ENCODE results near the gene TLE1. TPM values are rescaled to one million over a fixed set of nuclear protein-coding genes. Genes with fewer than 3 reads are reported as not detected.
"Not testable (repeated sequence)": the region's sequence is repeated elsewhere in the genome, so short reads cannot be mapped to it uniquely, and the experiment has no call there.

Gene TLE1
- total RNA-seq, 1 experiment from 2014 or later: 17.3 TPM

DNA sequence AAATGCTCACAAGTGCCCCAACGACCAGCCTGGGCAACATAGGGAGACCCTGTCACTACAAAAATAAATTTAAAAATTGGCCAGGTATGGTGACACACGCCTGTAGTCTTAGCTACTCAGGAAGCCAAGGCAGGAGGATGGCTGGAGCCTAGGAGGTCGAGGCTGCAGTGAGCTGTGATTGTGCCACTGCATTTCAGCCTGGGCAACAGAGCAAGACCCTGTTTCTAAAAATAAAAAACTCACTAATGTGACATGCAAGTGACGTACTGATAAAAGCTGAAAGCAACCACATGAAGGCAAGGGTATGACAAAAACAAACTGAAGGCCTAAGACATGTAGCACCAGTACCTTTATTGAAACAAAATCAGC is 81.1 kb downstream of the TLE1 start:
- CTCF ChIA-PET: no interaction called here
- Histone ChIP-seq H2AFZ (ENCODE audit: low read depth, low read length, poor library complexity, severe bottlenecking) (no peak overlapping the region), H3K4me2 (ENCODE audit: low read length) (no peak overlapping the region), H3K79me2 (ENCODE audit: insufficient read depth, low read length) (no peaks in the 10 kb centered on the region), H3K27me3 (ENCODE audit: insufficient read depth, low read length) (no peaks in the 10 kb centered on the region), H4K20me1 (ENCODE audit: insufficient read depth) (no peaks in the 10 kb centered on the region), H3K9me2 (ENCODE audit: insufficient read depth) (no peaks in the 10 kb centered on the region), H3K9ac (ENCODE audit: low read length) (no peak overlapping the region), H3K9me3 (ENCODE audit: control insufficient read depth in 1 of 2, insufficient read depth in 1 of 2, low read depth in 1 of 2, low read length in 2 of 2) (no peaks in the 10 kb centered on the region), H3K27ac (ENCODE audit: low read depth, low read length) (no peak overlapping the region), H3K36me3 (ENCODE audit: control insufficient read depth in 1 of 2, insufficient read depth in 2 of 2, low read length in 2 of 2) (no peaks in the 10 kb centered on the region; a peak in 1 of 4 replicates), H3K4me1 (ENCODE audit: control insufficient read depth in 1 of 2, insufficient read depth in 2 of 2, low read length in 2 of 2) (0 out of 4 replicates have a peak, but pooled peaks cover 0 to 4% of the 10 kb centered on the region in 2 experiments), H3K4me3 (replicated peaks in 1 of 2; ENCODE audit: low read depth in 1 of 2, low read length in 2 of 2) (no peak overlapping the region)
- ATAC-seq (no peak), DNase-seq (ENCODE audit: low read depth, low spot score) (no peak)
- no TSS peak for BruUV-seq (replicated peaks)
- TF ChIP-seq EZH2phosphoT487 (IDR thresholded peaks at IDR 0.05; ENCODE audit: borderline replicate concordance): no peak
- no peak for TF ChIP-seq ZFX (IDR thresholded peaks at IDR 0.05)
- TF ChIP-seq POLR2AphosphoS5 (IDR thresholded peaks at IDR 0.05; ENCODE audit: low read depth, low read length): no peak
- TF ChIP-seq SIN3A (IDR thresholded peaks at IDR 0.05; ENCODE audit: low read depth): no peak
- TF ChIP-seq JUND (IDR thresholded peaks at IDR 0.05): no peak
- no peak for TF ChIP-seq RAD21 (IDR thresholded peaks at IDR 0.05; ENCODE audit: low read depth)
- no peak for TF ChIP-seq EGR1 (IDR thresholded peaks at IDR 0.05; ENCODE audit: low read depth)
- no peak for TF ChIP-seq YY1 (IDR thresholded peaks at IDR 0.05; ENCODE audit: extremely low read depth, insufficient replicate concordance, low read depth, low read length)
- intact Hi-C loops (cut with micrococcal nuclease): no loop called here
- POLR2A ChIA-PET: no interaction called here
- RAD21 ChIA-PET (ENCODE audit: low non-redundant PET in 1 of 2, low total read pairs in 2 of 2, uncharacterized antibody in 2 of 2, unreplicated experiment in 2 of 2): no interaction called here

GRCh38 chr9:81607593-81608288 is 81.6 kb downstream of the TLE1 start:
- Histone ChIP-seq H3K27ac (ENCODE audit: low read depth, low read length) (no peak overlapping the region), H3K9me3 (ENCODE audit: control insufficient read depth in 1 of 2, insufficient read depth in 1 of 2, low read depth in 1 of 2, low read length in 2 of 2) (no peaks in the 10 kb centered on the region), H3K4me2 (ENCODE audit: low read length) (no peak overlapping the region), H3K9me2 (ENCODE audit: insufficient read depth) (no peaks in the 10 kb centered on the region), H2AFZ (ENCODE audit: low read depth, low read length, poor library complexity, severe bottlenecking) (no peak overlapping the region), H3K36me3 (ENCODE audit: control insufficient read depth in 1 of 2, insufficient read depth in 2 of 2, low read length in 2 of 2) (no peaks in the 10 kb centered on the region; a peak in 1 of 4 replicates), H3K4me1 (ENCODE audit: control insufficient read depth in 1 of 2, insufficient read depth in 2 of 2, low read length in 2 of 2) (0 out of 4 replicates have a peak, but pooled peaks cover 0 to 4% of the 10 kb centered on the region in 2 experiments), H3K4me3 (replicated peaks in 1 of 2; ENCODE audit: low read depth in 1 of 2, low read length in 2 of 2) (no peak overlapping the region), H4K20me1 (ENCODE audit: insufficient read depth) (no peaks in the 10 kb centered on the region), H3K9ac (ENCODE audit: low read length) (no peak overlapping the region), H3K27me3 (ENCODE audit: insufficient read depth, low read length) (no peaks in the 10 kb centered on the region), H3K79me2 (ENCODE audit: insufficient read depth, low read length) (no peaks in the 10 kb centered on the region)
- RAD21 ChIA-PET (ENCODE audit: low non-redundant PET in 1 of 2, low total read pairs in 2 of 2, uncharacterized antibody in 2 of 2, unreplicated experiment in 2 of 2): no interaction called here
- DNase-seq (ENCODE audit: low read depth, low spot score) (no peak), ATAC-seq (no peak)
- intact Hi-C loops (cut with micrococcal nuclease): no loop called here
- POLR2A ChIA-PET: no interaction called here
- no TSS peak for BruUV-seq (replicated peaks)
- CTCF ChIA-PET: no interaction called here
- TF ChIP-seq SRF (IDR thresholded peaks at IDR 0.05; ENCODE audit: low read depth) (no peak), CEBPB (IDR thresholded peaks at IDR 0.05; ENCODE audit: low read depth) (no peak)

DNA sequence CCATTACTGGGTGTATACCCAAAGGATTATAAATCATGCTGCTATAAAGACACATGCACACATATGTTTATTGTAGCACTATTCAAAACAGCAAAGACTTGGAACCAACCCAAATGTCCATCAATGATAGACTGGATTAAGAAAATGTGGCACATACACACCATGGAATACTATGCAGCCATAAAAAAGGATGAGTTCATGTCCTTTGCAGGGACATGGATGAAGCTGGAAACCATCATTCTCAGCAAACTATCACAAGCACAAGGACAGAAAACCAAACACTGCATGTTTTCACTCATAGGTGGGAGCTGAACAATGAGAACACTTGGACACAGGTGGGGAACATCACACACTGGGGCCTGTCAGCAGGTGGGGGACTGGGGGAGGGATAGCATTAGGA is 83.1 kb downstream of the TLE1 start:
- not testable (repeated sequence) for H3K4me1 ChIP-seq (ENCODE audit: control insufficient read depth in 1 of 2, insufficient read depth in 2 of 2, low read length in 2 of 2)

More for the DNA sequence above, 83.1 kb downstream of the TLE1 start:
- ATAC-seq; H3K9ac ChIP-seq (ENCODE audit: low read length); RAD21 ChIA-PET (ENCODE audit: low non-redundant PET in 1 of 2, low total read pairs in 2 of 2, uncharacterized antibody in 2 of 2, unreplicated experiment in 2 of 2); H3K4me2 ChIP-seq (ENCODE audit: low read length); H3K4me3 ChIP-seq (replicated peaks in 1 of 2; ENCODE audit: low read depth in 1 of 2, low read length in 2 of 2); CTCF ChIA-PET; H3K9me3 ChIP-seq (ENCODE audit: control insufficient read depth in 1 of 2, insufficient read depth in 1 of 2, low read depth in 1 of 2, low read length in 2 of 2); H4K20me1 ChIP-seq (ENCODE audit: insufficient read depth); intact Hi-C loops (cut with micrococcal nuclease); DNase-seq (ENCODE audit: low read depth, low spot score); H3K79me2 ChIP-seq (ENCODE audit: insufficient read depth, low read length); POLR2A ChIA-PET; H2AFZ ChIP-seq (ENCODE audit: low read depth, low read length, poor library complexity, severe bottlenecking); H3K36me3 ChIP-seq (ENCODE audit: control insufficient read depth in 1 of 2, insufficient read depth in 2 of 2, low read length in 2 of 2); H3K27ac ChIP-seq (ENCODE audit: low read depth, low read length); H3K27me3 ChIP-seq (ENCODE audit: insufficient read depth, low read length); BruUV-seq (replicated peaks); H3K9me2 ChIP-seq (ENCODE audit: insufficient read depth): not testable (repeated sequence)

Measured in HCT116 (cell line).